MV-4-11 (cell line): ENCODE measurements around the gene PLPP4.

Experiments used
- DNase-seq: peaks from one replicate; lab custom pipeline; 2025; lab: John Stamatoyannopoulos, UW

PLPP4 gene

DNA sequence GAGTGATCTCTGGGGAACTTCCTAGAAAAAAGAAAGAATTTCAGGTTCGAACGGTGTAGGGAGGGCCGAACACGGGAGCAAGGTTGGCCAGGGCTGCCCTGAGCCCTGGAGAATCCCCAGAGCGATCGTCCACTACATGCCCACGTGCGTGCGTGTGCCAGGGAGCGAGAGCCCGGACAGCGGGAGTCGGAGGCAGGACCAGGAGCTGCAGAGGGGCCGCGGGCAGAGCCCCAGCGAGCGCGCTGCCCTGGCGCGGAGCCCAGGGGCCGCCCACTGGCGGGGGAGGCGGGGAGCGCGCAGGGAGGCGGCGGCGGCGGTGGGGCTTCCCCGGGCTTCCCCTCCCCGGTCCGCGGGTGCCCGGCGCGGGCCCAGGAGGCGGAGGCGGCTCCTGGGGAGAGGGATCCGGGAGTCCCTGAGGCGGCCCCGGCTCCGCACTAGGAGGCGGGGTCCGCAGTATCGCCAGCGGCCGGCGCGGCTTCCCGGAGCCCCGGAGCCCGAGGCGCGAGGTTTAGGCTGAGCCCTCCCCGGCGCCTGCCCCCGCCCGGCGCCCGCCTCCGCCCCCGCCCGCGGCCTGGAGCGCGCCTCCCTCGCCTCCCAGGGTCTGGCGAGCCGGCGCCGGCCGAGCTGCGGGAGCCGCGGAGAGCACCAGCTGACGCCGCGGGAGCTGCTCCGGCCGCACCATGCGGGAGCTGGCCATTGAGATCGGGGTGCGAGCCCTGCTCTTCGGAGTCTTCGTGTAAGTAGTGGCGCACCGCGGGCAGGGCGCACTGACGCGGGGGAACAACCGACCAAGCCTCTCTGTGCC, at the start of gene PLPP4:
TSS of gene PLPP4 (plus strand) at position 602 of the 805 bp plus-strand sequence. CDS start at position 681, 79 bp downstream.
- DNase-seq = no peak

DNA sequence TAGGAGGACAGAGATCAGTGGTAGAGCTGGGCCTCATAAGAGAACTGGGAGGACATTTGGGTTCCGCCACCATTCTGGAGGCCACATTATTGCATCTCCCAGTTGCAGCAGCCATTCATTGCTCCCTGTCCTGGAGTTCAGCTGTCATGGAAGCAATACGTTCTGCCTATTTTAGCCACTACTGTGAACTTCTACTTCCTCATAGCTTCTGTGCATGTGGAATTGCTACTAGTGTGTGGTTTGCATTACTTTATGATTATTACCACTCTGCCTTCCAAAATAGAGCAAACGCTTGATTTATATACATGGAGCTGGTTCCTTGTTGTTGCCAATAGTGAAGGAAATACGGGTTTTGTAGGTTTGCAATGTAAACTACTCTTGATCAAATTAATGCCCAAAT, 47.2 kb upstream of the PLPP4 start:
- DNase-seq = peak; percentile 38

DNA sequence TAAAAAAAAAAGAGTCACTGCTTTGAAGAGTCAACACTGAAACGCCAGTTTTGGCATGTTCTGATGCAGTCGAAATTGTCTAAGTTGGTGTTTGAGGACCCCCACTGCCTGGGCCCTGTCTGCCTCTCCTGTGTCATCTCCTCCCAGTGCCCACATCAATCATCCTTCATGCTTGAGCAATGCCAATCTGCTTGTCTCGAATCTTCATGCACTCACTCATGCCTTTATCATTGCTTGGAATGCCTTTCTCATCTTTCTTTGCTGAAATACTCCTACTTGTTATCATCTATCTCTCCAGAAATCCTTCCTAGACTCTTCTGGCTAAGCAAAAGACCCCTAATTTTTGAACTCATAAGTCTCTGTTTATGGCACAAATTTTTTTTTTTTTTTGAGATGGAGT, 42.1 kb upstream of the PLPP4 start:
- no peak for DNase-seq

DNA sequence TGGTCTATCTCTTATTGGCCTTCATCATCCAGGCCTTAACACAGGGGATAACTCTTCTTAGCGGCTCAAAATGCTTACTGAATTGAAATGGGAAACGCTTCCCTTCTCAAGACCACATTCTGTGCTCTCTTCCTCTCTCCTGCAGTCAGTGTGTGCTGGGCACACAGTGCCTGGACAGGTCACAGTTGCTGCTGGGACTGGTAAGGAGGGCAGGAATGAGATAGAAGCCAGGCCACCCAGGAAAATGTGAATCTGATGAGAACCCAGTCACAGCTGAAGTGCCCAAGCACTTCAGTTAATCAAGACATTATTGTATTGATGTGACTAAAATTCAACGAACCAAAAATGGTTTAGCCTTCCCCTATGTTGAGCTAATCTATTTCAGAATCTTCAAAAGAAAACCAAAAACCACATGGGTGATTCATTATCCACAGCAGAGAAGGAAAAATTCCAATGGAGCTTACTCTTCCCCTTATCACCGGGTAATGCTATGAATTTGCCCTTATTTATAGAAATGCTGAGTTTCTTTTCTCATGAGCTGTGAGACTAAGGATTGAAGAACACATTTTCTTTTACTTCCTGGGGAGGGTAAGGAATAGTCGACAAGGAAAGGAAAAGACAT, 41.2 kb upstream of the PLPP4 start:
- peak; percentile 22 for DNase-seq

DNA sequence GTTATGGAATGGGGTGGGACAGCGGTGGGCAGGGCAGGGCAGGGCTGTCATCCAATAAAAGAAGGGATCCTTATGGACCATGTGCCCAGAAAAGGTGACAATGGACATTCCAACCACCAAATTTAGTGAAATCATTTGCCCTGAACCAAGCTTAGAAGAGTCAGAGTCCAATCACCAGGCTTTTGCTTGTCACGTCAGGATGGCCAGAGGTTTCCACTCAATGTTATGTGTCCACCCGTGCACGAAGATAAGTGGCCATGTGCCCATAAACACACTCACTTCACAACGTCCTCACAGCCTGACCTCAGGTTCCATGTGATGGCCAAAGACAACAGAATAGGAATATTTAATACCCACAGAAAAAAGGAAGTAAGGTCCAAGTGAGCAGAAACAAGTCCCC, 36.6 kb upstream of the PLPP4 start:
- no peak for DNase-seq

DNA sequence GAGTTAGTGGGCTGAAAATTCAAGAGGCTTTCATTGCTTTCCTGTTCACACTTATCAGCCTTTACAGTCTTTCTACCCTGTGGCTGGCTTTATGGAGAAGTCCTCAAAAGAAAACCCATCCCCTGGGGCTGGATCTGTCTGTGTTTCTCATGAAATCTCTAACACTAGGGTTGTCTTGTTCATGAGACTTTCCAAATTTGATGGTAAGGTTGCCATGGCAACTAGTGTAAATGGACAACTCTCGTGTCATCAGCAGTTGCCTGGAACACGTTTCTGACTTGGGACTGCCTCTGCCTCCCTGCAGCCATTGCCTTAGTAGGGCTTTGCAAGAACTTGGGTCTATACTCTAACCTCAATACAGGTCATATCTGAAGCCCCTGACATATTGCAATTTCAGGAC, 35.8 kb upstream of the PLPP4 start:
- DNase-seq = no peak

DNA sequence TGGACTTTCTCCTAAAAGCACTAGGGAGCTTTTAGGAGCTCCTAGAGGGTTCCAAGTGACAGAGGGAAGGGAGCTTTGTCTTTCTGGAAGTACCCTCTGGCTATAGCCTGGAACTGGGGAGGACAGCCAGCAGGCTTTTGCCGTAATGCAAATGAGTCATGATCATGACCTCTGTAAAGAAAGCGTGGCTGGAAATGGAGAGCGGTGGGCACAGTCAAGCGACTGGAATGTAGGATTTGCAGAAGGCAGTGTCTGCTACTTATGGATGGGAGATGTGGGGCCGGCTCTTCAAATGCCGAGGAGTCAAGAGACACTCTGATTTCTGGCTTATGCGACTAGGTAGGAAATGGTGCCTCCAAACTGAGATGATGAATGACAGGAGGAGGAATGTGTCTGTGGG, 34.6 kb upstream of the PLPP4 start:
- DNase-seq = no peak

DNA sequence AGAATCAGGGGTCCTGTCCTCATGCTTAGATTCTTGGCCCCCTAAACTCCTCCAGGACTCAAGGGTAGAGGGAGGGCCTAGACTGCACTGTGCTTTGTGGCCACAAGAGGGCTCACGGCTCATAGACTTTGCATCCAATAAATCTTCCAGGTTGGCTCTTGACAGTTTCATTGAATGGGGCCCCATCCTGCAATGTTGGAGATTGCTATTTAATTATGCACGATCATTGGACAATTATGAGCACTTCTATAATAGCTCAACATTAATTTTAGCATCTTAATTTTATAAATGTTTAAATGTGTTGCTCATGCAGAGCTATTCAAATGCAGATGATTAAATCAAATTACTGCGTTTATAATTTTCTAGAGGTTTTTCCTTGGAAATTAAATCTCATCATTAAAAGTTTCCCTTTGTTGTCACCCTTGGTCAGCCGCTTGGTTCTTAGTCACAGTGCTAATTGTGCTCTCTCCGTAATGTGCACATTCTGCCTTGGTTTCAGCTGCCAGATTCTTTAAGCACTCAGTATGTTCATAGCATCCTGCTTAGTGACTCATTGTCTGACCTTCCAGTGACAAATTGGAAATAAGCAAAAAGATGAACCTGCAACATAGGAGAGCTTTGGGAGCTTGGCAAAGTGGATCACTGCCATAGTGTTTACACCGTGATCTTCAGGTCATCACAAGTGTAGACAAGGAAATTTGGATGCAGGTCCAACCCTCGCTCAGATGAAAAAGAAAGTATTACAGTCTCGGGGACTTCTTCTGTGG, 33.4 kb upstream of the PLPP4 start:
- DNase-seq = peak; percentile 23

DNA sequence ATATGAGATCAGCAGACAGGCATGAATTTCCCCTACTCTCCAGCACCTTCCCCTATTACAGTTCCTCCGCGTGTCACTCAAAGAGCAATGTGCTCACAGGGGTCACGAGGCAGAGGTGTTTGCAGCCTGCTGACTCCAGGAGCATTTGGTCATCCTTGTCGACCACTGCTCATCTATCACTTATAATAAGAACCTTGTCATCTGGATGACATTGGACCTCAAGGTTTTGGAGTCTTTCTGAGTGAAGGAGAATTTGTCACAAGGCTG, 32.9 kb upstream of the PLPP4 start:
- no peak for DNase-seq

DNA sequence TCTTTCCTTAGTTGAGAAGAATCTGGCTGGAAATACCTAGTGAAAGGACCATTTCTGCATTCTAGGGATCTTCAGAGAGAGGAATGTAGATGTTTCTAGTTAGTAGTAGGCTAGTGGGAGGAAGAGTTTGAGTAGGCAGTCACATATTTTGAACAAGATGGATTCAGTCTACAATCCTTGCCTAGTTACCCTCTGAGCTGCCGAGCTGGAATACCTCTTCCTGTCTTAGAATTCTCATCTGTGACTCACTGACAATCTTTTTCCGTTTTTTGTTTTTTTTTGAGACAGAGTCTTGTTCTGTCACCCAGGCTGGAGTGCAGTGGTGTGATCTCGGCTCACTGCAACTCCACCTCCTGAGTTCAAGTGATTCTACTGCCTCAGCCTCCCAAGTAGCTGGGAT, 30.7 kb upstream of the PLPP4 start:
- no peak for DNase-seq

DNA sequence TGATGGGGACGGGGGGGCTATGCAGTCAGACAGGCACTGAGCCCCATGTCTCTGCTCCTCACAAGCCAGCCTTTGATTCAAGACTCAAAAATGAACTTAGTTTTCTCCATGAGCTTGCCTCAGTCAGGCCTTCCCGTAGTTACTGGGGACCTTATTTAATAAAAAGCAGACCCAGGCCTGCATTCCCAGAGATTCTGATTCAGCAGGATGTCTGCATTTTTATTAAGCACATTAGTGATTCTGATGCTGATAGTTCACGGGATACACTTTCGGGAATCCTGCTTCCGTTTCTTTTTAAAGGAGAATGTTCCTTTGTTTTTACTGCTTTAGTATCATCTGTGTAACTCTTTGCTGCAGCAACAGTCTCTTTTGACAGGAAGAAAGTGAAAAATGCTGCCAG, 28.3 kb upstream of the PLPP4 start:
- no peak for DNase-seq

DNA sequence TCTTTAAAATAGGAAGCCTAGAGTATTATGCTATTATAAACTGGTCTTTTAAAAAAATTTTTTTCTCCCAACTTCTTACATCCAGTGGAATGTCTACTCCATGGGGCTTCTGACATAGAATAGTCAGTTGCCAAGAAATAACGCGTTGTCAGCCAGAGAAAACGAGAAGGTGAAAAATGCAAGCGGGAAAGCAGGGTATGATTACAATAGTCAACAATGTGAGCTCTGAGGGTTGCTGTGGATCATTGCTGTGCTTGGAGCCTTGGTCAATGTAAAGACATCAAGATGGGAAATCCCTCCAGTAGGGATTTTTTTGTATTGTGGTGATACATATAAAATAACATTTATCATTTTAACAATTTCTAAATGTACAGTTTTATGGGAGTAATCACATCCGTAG, 27.6 kb upstream of the PLPP4 start:
- DNase-seq = no peak

DNA sequence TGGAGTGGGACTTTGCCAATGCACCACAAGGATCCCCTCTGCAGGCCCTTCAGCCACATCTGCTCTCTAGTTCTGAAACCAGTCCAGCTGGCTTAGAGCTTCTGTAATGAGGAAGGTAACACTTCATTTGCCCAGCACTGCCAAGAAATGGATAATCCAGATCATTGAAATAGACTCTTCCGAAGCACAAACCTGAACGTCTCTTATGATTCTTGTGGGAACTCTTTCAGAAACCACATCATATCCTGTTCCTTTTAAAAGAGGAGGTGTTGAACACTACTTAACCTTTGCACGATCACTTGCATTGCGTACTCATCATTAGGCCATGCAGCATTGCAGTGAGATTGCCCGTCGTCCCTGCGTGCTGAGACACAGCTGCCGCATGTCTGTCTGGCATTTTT, 25.8 kb upstream of the PLPP4 start:
- DNase-seq = no peak

DNA sequence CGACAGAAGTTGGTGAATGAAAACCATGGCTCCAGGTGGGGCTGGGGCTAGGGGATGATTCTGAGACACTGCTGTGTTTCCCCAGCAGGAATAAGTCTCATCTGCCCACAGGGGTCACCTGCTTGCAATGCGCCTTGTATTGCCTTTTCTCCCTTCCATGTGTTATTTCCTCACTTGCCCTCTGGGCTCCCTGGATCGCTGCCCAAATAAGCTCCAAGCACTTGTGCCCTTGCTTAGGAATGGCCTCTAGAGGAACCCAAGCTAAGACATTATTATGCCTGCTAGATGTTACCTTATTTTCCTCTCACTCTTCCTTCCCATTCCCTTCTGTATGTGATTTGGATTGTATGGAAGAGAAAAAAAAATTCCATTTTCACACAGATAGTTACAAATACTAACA, 24.8 kb upstream of the PLPP4 start:
- no peak for DNase-seq

DNA sequence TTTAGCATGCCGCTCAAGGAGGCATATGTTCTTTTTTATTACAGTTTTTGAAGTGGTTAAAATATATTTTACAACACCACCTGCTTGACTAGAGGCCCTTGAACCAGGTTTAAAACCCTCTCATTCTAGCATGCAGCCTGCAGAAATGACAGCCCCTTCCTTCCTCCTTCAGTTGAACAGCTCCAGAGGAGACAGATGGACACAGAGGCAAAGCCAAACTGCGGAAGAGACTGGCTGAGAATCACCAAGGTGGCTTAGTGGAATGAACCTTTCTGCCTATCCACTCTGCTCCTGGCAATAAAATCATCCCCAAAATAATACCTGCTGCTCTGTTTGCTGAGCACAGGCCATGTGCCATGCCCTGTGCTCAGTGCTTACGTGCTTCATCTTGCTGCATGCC, 23.9 kb upstream of the PLPP4 start:
- DNase-seq = no peak

DNA sequence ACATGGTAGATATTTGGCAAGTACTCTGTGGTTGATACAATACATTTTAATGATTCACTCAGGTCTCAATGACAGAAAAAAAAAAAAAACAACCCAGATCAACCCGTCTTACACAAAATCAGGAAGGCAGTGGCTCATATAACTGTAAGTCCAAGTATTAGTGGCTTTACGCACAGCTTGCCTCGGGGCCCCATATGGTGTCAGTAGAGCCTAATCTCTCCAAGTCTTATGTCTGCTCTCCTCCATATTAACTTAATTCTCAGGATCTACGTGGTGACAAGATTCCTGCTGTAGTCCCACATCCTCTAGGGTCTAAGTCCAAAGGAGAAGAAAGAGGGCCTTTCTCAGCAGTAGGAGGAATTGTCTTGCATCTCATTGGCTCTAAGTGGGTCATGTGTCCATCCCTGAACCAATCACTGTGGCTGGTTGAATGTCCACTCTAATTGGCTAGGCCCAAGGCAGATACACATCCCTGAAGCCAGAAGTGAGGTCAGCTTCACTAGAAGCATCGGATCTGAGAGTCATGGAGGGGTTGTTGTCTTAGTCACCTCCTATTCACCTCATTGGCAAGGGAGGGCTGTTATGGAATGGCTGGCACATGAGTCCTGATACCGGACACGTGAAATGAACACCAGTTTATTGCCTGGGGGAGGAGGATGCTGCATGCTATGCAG, 20.5 kb upstream of the PLPP4 start:
- DNase-seq = no peak

DNA sequence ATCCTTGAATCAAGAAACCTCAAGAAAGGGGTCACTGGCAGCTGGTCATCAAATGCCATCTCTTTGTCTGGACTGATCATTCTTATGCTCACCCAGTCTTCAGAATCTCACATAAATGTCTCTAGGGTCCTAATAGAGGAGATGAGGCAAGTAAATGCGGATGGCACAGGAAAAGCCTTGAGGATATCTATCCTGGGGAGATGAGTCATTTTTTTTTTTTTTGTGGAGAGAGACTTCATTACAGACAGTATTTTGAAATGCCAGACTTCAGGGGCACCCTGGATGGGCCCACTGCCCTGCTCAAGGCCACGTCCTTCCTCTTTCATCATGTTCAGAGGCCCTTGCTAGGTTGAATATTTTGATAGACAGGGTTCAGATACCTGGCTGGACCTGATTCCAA, 19.5 kb upstream of the PLPP4 start:
- DNase-seq = no peak

DNA sequence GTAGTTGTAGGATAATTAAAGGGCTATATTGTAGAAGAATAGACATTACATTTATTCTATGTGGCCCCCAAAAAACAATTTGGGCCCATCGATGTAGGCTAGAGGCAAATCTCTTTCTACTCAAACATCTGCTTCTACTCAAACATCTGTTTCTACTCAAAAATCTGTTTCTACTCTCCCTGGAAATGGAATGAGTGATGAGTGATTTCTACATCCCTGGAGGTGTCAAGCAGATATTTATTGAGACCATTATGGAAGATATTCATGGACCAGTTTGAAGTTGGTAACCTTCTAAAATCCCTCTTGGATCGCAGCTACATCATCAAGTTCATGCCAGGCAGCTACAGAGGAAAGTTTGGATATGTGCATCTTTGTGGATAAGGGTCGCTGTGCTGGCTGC, 5.1 kb upstream of the PLPP4 start:
- no peak for DNase-seq

DNA sequence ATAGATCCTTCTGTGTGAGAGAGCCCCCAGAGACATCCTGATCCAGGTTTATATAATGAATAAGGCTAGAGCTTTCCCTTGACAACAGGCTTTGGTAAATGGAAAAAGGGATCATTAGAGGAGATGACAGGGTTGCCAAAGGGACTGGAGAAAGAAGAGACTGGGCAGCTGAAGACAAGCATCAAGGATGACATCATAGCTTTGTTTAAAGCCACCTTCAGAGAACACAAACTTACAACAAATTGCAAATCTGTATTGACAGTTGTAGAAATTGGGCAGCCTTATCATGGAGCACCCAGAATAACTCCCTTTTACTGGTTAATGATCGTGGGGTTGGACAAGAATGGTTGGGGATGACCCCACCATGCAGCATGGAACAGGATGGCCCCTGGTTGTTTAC, 3.7 kb upstream of the PLPP4 start:
- no peak for DNase-seq

DNA sequence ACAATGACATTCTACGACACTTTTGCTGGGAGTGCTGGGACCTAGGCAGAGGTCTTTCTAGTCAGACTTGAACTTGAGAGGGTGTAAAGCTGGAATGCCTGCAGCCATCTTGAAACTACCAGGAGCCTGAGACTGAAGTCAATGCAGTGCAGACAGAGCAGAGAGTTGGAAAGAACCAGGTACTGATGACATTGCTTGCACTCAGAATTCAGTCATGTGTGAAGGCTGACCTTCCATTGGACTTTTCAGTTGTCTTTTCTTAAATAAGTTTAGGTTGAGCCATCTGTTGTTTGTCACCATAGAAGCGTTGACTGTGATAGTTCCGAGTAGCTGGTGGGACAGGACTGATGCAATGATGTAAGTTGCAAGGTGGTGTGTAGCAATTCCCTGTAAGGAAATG, 3.1 kb upstream of the PLPP4 start:
- no peak for DNase-seq

DNA sequence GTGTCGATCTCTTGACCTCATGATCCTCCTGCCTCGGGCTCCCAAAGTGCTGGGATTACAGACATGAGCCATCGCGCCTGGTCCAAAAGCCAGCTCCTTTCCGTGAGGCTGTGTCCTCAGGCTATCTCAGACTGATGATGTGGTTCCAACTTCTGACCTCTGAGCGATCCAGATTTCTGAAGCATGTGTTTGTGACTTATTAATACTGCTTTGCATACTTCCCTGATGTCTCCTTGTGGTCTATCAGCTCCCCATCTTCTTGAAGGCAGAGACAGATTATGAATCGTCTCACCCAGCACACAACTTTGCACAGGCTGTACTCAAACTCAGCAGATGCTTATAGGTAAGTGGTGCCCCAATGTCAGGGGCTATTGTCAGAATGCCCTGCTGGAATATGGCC, 2.0 kb upstream of the PLPP4 start:
- DNase-seq = no peak

DNA sequence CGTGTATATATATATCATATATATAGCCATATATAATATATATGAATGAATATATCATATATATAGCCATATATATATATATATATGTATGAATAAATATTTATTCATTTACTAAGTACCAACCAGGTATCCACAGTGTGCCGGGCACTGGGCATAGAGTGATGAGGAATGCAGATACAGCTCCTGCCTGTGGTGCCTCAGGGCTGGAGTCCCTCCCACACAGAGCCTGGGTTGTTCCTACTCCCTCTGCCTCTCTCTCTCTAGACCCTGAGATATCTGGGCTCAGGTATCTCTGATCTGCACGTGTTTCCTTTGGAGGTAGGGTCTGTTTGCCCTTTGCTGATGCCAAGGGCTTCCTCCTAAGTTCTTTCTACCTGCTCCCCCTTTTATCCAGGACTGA, 1.4 kb upstream of the PLPP4 start:
- DNase-seq = no peak

DNA sequence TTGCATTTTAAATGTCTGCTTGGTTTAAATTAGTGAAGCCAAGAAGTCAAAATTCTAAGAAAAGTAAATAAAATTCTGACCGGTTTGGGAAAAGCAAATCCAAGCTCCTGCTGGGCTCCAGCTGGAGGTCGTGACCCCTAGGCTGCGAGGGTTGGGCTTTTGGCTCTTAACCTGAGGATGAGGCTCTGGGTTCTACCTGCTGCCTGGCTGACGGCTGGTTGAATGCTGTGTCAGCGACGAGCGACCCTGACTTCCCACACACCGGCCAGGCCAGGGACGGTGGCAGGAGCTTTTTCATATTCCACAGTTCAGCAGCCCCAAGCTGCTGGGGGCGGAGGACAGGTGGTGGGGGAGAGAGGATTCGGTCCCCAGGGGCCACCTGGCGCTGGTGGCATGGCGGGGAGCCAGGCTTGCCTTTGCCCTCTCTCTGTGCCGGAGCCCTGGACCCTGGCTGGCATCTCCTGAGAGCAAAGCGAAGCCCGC, 843 bp upstream of the PLPP4 start:
- DNase-seq = no peak
